Activated T-helper 2 cell treated with anti-CD3 and anti-CD28 coated beads, Interferon-gamma antibody, Interleukin-2, Interleukin-4, amounts not matched to agents 10 μg/mL and 5 μg/mL and 100 μg/mL, durations not matched to agents 14 hours and 24 hours and 36 hours (primary cell): ENCODE measurements around the gene WEE2. TPM values are rescaled to one million over a fixed set of nuclear protein-coding genes. Genes with fewer than 3 reads are reported as not detected.

ENCODE experiments used
- DNase-seq: peaks from one replicate; pipeline ENCODE4 v3.0.0; 2021; ENCODE audit warnings: low spot score
- H3K27ac Mint-ChIP-seq: one replicate; pipeline ENCODE4 v1.8.0; 2021; ENCODE audit warnings: mixed read lengths
- H3K27me3 Mint-ChIP-seq: one replicate; pipeline ENCODE4 v1.8.0; 2021; ENCODE audit warnings: low read depth, mixed read lengths
- H3K36me3 Mint-ChIP-seq: one replicate; pipeline ENCODE4 v1.8.0; 2021; ENCODE audit warnings: low read depth, mixed read lengths
- H3K4me1 Mint-ChIP-seq: one replicate; pipeline ENCODE4 v1.8.0; 2021; ENCODE audit warnings: low read depth, mixed read lengths
- H3K4me3 Mint-ChIP-seq: one replicate; pipeline ENCODE4 v1.8.0; 2021; ENCODE audit warnings: low read depth, mild to moderate bottlenecking, moderate library complexity, mixed read lengths
- H3K9me3 Mint-ChIP-seq: one replicate; pipeline ENCODE4 v1.8.0; 2021; ENCODE audit warnings: mixed read lengths
- intact Hi-C: fragments of 100-400 bp; cut with micrococcal nuclease; formaldehyde crosslinking; loops from one replicate; pipeline ENCODE4 v1.15.1; 2023
- total RNA-seq: library from RNA; stranded (reverse); gene quantifications from 2 replicates; pipeline ENCODE4 v1.2.3, GENCODE V29; 2022

Gene WEE2
- total RNA-seq = 0.05 TPM in 1 of 2 replicates, not detected in the other

GRCh38 chr7:141708351-141708750 is at the start of gene WEE2:
WEE2 (plus strand) TSS chr7:141708353; CDS start chr7:141708759, 406 bp downstream.
- no peak within 1 kb of the TSS for H3K4me3 Mint-ChIP-seq
- intact Hi-C loops = no loop called here
- DNase-seq = no peak
- no peaks in the 10 kb centered on the region for H3K9me3 Mint-ChIP-seq
- H3K4me1 Mint-ChIP-seq = peaks cover 5% of the 10 kb centered on the region
- no peaks in the 10 kb centered on the region for H3K36me3 Mint-ChIP-seq
- no peak within 1 kb of the TSS for H3K27ac Mint-ChIP-seq
- peaks cover 18% of the 10 kb centered on the region for H3K27me3 Mint-ChIP-seq

- H3K4me3 Mint-ChIP-seq = no peak overlapping the region
- peaks cover 76% of the 10 kb centered on the region for H3K36me3 Mint-ChIP-seq
- H3K4me1 Mint-ChIP-seq = peaks cover 20% of the 10 kb centered on the region
- intact Hi-C loops = loop anchor here (10.0 kb wide), 1 partner anchor 645 kb away; the partner anchor contains the start of gene MRPS33
- no peaks in the 10 kb centered on the region for H3K27me3 Mint-ChIP-seq
- no peak overlapping the region for H3K27ac Mint-ChIP-seq
- H3K9me3 Mint-ChIP-seq = no peaks in the 10 kb centered on the region
- no peak for DNase-seq
Measured at GRCh38 chr7:141659501-141659900, 48.7 kb upstream of the WEE2 start.

GRCh38 chr7:141660259-141660658 is 47.9 kb upstream of the WEE2 start:
- intact Hi-C loops = loop anchor here (5.0 kb wide), 1 partner anchor 42 kb away; the partner anchor contains the start of gene DENND11
- Mint-ChIP-seq H3K4me3 (no peak overlapping the region), H3K27me3 (no peaks in the 10 kb centered on the region), H3K4me1 (peaks cover 17% of the 10 kb centered on the region), H3K36me3 (peaks cover 69% of the 10 kb centered on the region), H3K9me3 (no peaks in the 10 kb centered on the region), H3K27ac (no peak overlapping the region)
- no peak for DNase-seq

- no peak for DNase-seq
- Mint-ChIP-seq H3K27ac (peak overlapping the region; percentile 63), H3K27me3 (no peaks in the 10 kb centered on the region), H3K4me3 (no peak overlapping the region), H3K9me3 (no peaks in the 10 kb centered on the region), H3K4me1 (peaks cover 20% of the 10 kb centered on the region), H3K36me3 (peaks cover 62% of the 10 kb centered on the region)
- intact Hi-C loops = loop anchor here (5.0 kb wide), 1 partner anchor 39 kb away; the partner anchor contains the start of gene DENND11
Measured at GRCh38 chr7:141663081-141663849, 44.9 kb upstream of the WEE2 start.

- intact Hi-C loops = loop anchor here (5.0 kb wide), 1 partner anchor 38 kb away; the partner anchor contains the start of gene DENND11
- no peaks in the 10 kb centered on the region for H3K27me3 Mint-ChIP-seq
- no peak overlapping the region for H3K4me3 Mint-ChIP-seq
- peaks cover 20% of the 10 kb centered on the region for H3K4me1 Mint-ChIP-seq
- DNase-seq = no peak
- H3K27ac Mint-ChIP-seq = no peak overlapping the region
- H3K36me3 Mint-ChIP-seq = peaks cover 56% of the 10 kb centered on the region
- no peaks in the 10 kb centered on the region for H3K9me3 Mint-ChIP-seq
Measured at GRCh38 chr7:141664450-141664849, 43.7 kb upstream of the WEE2 start.

GRCh38 chr7:141665208-141666035 is 42.7 kb upstream of the WEE2 start:
- Mint-ChIP-seq H3K4me1 (peaks cover 19% of the 10 kb centered on the region), H3K9me3 (no peaks in the 10 kb centered on the region), H3K4me3 (no peak overlapping the region), H3K27me3 (no peaks in the 10 kb centered on the region), H3K36me3 (peaks cover 50% of the 10 kb centered on the region), H3K27ac (peak overlapping the region; percentile 31)
- no peak for DNase-seq
- intact Hi-C loops = no loop called here

GRCh38 chr7:141666071-141666470 is 42.1 kb upstream of the WEE2 start:
- Mint-ChIP-seq H3K27me3 (no peaks in the 10 kb centered on the region), H3K36me3 (peaks cover 49% of the 10 kb centered on the region), H3K27ac (peak overlapping the region; percentile 31), H3K9me3 (no peaks in the 10 kb centered on the region), H3K4me3 (no peak overlapping the region), H3K4me1 (peaks cover 17% of the 10 kb centered on the region)
- intact Hi-C loops = no loop called here
- no peak for DNase-seq

GRCh38 chr7:141668853-141669252 is 39.3 kb upstream of the WEE2 start:
- H3K4me1 Mint-ChIP-seq = peaks cover 3% of the 10 kb centered on the region
- no peak for DNase-seq
- peak overlapping the region; percentile 9 for H3K27ac Mint-ChIP-seq
- intact Hi-C loops = no loop called here
- no peaks in the 10 kb centered on the region for H3K9me3 Mint-ChIP-seq
- H3K27me3 Mint-ChIP-seq = no peaks in the 10 kb centered on the region
- H3K4me3 Mint-ChIP-seq = no peak overlapping the region
- peaks cover 46% of the 10 kb centered on the region for H3K36me3 Mint-ChIP-seq

- Mint-ChIP-seq H3K36me3 (peaks cover 48% of the 10 kb centered on the region), H3K27me3 (no peaks in the 10 kb centered on the region), H3K9me3 (no peaks in the 10 kb centered on the region), H3K4me1 (peaks cover 25% of the 10 kb centered on the region), H3K27ac (no peak overlapping the region), H3K4me3 (no peak overlapping the region)
- intact Hi-C loops = no loop called here
- no peak for DNase-seq
Measured at GRCh38 chr7:141671705-141672496, 36.3 kb upstream of the WEE2 start.

GRCh38 chr7:141673346-141673745 is 34.8 kb upstream of the WEE2 start:
- H3K4me1 Mint-ChIP-seq = peaks cover 25% of the 10 kb centered on the region
- no peak overlapping the region for H3K4me3 Mint-ChIP-seq
- no peaks in the 10 kb centered on the region for H3K27me3 Mint-ChIP-seq
- H3K9me3 Mint-ChIP-seq = no peaks in the 10 kb centered on the region
- H3K36me3 Mint-ChIP-seq = peaks cover 48% of the 10 kb centered on the region
- H3K27ac Mint-ChIP-seq = no peak overlapping the region
- intact Hi-C loops = no loop called here
- DNase-seq = no peak

GRCh38 chr7:141674171-141674671 is 33.9 kb upstream of the WEE2 start:
- no peaks in the 10 kb centered on the region for H3K9me3 Mint-ChIP-seq
- intact Hi-C loops = loop anchor here (2.0 kb wide), 1 partner anchor 27 kb away; no protein-coding TSS in a partner anchor
- peaks cover 33% of the 10 kb centered on the region for H3K4me1 Mint-ChIP-seq
- H3K27me3 Mint-ChIP-seq = no peaks in the 10 kb centered on the region
- H3K27ac Mint-ChIP-seq = peak overlapping the region; percentile 39
- no peak for DNase-seq
- no peak overlapping the region for H3K4me3 Mint-ChIP-seq
- peaks cover 51% of the 10 kb centered on the region for H3K36me3 Mint-ChIP-seq

GRCh38 chr7:141674702-141675101 is 33.5 kb upstream of the WEE2 start:
- Mint-ChIP-seq H3K36me3 (peaks cover 53% of the 10 kb centered on the region), H3K27me3 (no peaks in the 10 kb centered on the region), H3K9me3 (no peaks in the 10 kb centered on the region), H3K27ac (peak overlapping the region; percentile 68), H3K4me1 (peaks cover 33% of the 10 kb centered on the region), H3K4me3 (no peak overlapping the region)
- DNase-seq = no peak
- intact Hi-C loops = loop anchor here (2.0 to 5.0 kb wide), 2 partner anchors 26 to 122 kb away; partner anchors contain the start of gene AGK
